ENCODE measurements around the gene IER3IP1.
"Not testable (repeated sequence)": the region's sequence is repeated elsewhere in the genome, so short reads cannot be mapped to it uniquely, and the experiment has no call there.

Gene IER3IP1, protein sequence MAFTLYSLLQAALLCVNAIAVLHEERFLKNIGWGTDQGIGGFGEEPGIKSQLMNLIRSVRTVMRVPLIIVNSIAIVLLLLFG

DNA sequence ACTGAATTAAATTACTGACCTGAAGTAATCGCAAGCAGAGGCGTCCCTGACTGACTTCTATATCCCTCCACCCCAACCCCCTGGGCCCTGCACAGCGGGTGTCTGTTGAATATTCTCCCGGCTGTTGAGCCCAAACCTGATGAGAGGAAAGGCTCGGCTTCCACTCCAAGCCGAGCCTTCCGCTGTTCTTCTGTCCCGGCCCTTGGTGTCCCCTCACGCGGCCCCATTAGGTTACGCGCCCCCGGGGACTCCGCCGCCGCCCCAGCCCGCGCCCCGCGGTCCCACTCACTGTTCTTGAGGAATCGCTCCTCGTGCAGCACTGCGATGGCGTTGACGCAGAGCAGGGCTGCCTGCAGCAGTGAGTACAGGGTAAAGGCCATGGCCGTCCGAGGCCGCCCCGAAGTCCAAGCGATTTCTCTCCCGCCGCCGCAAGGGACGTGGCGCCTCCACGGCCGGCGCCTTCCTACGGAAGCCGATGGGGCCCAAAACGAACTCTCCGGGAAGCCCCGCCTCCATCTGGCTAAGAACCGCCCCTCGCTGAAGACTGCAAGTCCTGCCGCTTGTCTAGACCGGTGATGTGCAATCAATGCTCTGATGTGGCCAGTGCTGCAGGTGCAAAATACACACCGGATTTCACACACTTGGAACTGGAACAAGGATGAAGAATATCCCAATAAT lies at the start of gene IER3IP1:
TSS of gene IER3IP1 (minus strand) at position 467 of the 678 bp plus-strand sequence. CDS start at position 380, 87 bp downstream.
- DNase-seq (ENCODE audit: low read depth), result peak; percentile 81

DNA sequence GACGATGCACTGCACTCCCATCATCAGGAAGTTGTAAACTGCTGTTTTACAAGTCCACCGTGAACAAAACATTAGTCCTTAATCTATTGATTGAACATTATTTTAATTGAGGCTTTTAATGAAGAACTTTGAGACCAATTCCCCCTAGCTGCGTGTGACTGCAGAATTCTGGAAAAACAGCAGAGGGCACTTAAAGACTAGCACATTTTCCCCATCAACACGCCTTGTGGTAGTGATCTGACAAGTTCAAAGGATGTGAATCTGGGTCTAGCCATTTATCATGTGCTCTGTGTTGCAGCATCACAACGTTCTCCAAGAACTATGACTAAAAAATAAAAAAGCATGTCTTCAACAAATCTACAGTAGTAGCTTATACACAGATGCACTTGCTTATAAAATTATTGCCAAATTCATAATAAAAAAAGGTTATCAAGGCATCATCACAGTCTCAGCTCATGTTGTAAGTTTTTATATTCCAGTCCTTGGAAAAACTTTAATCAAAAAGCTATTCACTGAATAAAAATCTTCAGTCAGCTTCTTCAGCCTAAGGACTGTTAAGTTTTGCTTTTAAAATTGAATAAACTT lies 39.5 kb upstream of the IER3IP1 start:
- no peak for DNase-seq (ENCODE audit: low read depth)

- DNase-seq (ENCODE audit: low read depth), result no peak
These were observed 33.0 kb upstream of the IER3IP1 start for GRCh38 chr18:47209171-47209570.

DNA sequence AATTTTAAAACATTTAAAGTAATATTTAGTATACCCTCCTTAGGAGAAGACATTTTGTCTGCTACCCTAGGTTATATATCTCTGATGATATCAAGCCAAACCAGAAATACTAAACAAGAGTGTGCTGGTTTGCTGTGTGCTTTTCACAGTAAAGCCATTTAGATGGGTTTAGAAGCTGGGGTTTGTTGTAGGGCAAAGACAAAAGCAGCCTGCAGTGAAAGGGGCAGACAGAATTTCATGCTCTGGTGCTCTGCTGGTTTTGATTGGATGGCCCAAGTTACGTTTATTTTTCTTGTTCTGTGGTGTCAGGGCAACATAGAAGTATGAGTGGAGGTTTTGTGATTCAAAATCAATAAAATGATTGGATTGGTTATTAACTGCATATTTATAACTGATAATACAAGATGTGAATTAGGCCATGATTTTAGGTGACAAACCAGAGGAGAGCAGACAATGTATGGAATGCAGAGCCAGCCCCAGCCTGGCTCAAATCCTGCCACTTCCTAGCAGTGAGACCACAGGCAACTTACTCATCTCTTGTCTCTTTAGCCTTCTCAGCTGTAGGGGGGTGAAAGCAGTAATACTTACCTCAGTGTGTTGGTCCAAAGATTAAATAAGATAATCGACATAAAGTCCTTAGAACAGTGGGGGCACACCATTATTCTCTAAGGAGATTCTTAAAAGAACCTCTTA lies 30.9 kb upstream of the IER3IP1 start:
- DNase-seq (ENCODE audit: low read depth), result no peak

- DNase-seq (ENCODE audit: low read depth), result peak; percentile 9
These were observed 28.9 kb upstream of the IER3IP1 start for GRCh38 chr18:47204908-47205522.

DNA sequence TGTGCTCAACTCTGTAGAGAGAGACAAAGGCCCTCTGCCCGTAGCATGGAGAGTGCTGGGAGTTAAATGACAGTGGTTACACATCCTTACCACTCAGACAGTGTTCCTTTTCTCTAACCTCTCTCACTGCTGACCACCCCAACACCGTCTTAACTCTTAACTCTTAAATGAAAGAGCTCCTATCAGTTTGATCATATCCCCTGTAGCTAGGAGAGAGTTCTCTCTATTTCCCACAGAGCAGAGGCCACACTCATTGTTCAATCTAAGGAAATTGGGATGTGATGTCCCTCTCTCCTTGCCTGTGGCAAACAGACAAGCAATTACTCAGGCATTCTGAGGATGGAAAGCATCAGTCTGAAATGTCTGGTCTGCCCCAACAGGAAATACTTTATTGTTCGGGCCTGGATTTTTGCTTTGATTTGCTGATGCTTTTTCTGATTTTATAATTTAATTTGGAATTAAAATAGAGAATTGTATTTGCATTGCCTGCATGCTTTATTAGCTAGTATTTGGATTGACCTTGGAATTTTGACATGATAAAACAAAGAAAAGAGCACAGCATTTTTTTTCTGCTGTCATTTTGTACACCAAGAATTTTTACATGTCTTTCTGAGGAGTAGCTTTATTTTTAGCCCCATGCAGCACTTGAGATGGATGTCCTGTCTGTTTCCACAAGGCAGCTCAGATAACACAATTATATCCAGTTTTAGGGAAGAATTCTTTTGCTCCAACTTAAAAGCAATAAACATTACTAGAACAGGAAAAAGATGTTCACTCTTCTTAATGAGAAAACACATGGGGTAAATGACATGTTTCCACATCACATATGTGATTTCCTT lies 27.7 kb upstream of the IER3IP1 start:
- DNase-seq (ENCODE audit: low read depth), result no peak

- not testable (repeated sequence) for DNase-seq (ENCODE audit: low read depth)
These were observed 19.8 kb upstream of the IER3IP1 start for GRCh38 chr18:47195961-47196360.

DNA sequence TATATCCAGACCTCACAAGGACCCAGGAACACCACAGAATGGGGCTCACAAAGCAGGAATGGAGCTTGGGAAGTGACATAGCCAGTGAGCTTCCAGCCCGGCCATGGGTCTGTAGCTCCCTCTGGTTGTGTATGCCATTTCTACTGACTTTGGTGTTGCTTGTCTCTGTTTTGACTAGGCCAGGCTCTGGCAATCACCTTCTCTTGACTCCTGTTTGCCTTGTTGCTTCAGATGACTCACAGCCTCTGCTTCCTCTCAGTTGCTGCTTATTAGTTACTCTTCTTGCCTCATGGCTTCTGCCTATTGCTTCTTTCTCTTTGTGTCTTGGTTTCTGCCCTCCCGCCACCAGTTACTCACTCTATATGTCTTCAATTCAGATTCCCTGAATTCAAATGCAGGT lies 15.8 kb upstream of the IER3IP1 start:
- no peak for DNase-seq (ENCODE audit: low read depth)

DNA sequence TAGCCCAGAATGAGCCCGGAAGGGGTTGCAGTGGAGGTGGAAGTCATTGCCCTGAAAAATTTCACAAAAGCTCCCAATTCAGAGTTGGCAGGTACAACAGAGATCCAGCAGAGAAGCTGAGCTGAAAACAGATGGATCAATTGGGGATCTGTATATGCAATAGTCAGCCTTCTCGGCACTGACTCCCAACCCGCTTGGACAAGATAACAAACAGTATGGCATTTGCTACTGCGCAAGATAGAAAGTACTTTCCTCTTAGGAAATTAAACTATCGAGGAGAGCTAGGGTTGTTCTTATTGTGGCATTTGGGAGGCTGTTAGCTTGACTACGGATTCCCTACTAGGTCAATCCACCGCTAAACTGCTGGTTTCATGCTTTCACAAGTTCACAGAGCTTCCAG lies 11.6 kb upstream of the IER3IP1 start:
- no peak for DNase-seq (ENCODE audit: low read depth)

GRCh38 chr18:47184419-47185050 lies 8.4 kb upstream of the IER3IP1 start:
- DNase-seq (ENCODE audit: low read depth), result no peak

GRCh38 chr18:47182156-47182555 lies 6.0 kb upstream of the IER3IP1 start:
- not testable (repeated sequence) for DNase-seq (ENCODE audit: low read depth)

- no peak for DNase-seq (ENCODE audit: low read depth)
These were observed 4.6 kb upstream of the IER3IP1 start for GRCh38 chr18:47180765-47181164.

DNA sequence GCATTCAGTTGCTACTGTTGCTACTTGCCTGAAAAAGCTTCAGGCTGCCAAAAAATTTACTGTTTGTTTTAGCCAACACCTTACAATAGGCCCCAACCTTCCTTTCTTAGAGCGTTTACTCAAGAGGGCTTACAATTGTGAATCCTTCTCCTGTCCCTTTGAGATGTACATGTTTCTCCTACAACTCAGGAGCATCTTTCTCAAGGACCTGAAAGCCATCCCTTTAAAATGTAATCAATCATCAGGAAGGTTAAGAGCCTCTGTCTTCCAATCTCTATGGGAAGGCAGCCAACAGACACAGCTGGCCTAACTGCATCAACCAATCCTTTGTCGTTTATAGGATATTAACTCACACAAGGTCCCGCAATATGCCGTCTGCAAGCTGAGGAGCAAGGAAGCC lies 3.4 kb upstream of the IER3IP1 start:
- no peak for DNase-seq (ENCODE audit: low read depth)

- DNase-seq (ENCODE audit: low read depth), result no peak
These were observed 774 bp downstream of the IER3IP1 start for GRCh38 chr18:47175283-47175897.

- DNase-seq (ENCODE audit: low read depth), result no peak
These were observed 1.5 kb downstream of the IER3IP1 start for GRCh38 chr18:47174545-47175116.

DNA sequence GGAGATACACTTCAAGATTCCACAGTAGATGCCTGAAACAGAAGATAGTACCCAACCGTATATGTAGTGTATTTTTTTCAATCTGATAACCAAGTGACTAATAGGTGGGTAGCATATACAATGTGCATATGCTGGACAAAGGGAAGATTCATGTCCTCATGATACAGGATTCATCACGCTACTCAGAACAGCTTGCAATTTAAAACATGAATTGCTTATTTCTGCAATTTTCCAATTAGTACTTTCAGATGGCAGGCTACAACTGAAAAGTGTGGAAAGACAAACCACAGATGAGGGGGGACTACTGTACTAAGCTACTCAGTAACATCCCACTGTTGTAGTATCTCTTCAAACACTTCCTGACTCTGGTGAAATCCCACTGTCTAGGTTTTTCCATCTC lies 3.7 kb downstream of the IER3IP1 start:
- no peak for DNase-seq (ENCODE audit: low read depth)

GRCh38 chr18:47168913-47169312 lies 7.3 kb downstream of the IER3IP1 start:
- DNase-seq (ENCODE audit: low read depth), result no peak

DNA sequence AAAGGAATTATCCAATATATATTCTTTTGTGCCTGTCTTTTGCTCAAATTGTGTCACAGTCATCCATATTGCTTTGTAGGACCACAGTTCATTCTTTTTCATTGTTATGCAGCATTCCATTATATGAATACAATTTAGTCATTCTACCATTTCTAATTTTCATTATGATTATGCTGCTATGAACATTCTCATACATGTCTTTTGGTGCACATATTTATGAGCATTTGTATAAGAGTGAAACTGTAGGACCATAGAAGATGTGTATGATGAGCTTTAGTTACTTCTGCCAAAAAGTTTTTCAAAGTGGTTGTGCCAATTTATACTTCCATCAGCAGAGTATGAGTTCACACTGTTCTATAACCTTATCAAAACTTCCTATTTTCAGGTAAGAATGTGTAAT lies 7.7 kb downstream of the IER3IP1 start:
- no peak for DNase-seq (ENCODE audit: low read depth)

GRCh38 chr18:47166294-47166693 lies 9.9 kb downstream of the IER3IP1 start:
- no peak for DNase-seq (ENCODE audit: low read depth)

- no peak for DNase-seq (ENCODE audit: low read depth)
These were observed 12.9 kb downstream of the IER3IP1 start for GRCh38 chr18:47163241-47163640.

GRCh38 chr18:47160256-47160655 lies 15.9 kb downstream of the IER3IP1 start:
- no peak for DNase-seq (ENCODE audit: low read depth)
